Left ventricle myocardium inferior (tissue), 1 donor: ENCODE data around the gene PDE6H. TPM values are rescaled to one million over a fixed set of nuclear protein-coding genes. Genes with fewer than 3 reads are reported as not detected.
A peak's percentile ranks its signal among the peaks of the same experiment; 100 is the strongest.

Experiments used
- DNase-seq: peaks from one replicate; pipeline ENCODE4 v3.0.0-alpha.2; 2020
- H3K27ac ChIP-seq: fragments of 200-600 bp; replicated peaks from 2 replicates; pipeline ENCODE4 v1.8.0; 2021
- H3K27me3 ChIP-seq: fragments of 200-600 bp; 2 replicates; pipeline ENCODE4 v1.8.0; 2021; ENCODE audit warnings: low read depth
- H3K36me3 ChIP-seq: fragments of 200-600 bp; 2 replicates; pipeline ENCODE4 v1.8.0; 2021
- H3K4me1 ChIP-seq: fragments of 200-600 bp; 2 replicates; pipeline ENCODE4 v1.8.0; 2021
- H3K4me3 ChIP-seq: fragments of 200-600 bp; 2 replicates; pipeline ENCODE4 v1.8.0; 2021; ENCODE audit warnings: mild to moderate bottlenecking, moderate library complexity
- H3K9me3 ChIP-seq: fragments of 200-600 bp; replicated peaks from 2 replicates; pipeline ENCODE4 v1.8.0; 2021
- CTCF ChIP-seq: fragments of 200-600 bp; IDR thresholded peaks from 2 replicates; pipeline ENCODE4 v1.8.0; 2021; ENCODE audit warnings: antibody characterized with exemption, mild to moderate bottlenecking, borderline replicate concordance
- intact Hi-C: fragments of 100-400 bp; cut with micrococcal nuclease; formaldehyde crosslinking; loops from one replicate; pipeline ENCODE4 v1.11.0; 2022
- long read RNA-seq: library from polyadenylated mRNA; unstranded; transcript quantifications from one replicate; pipeline ENCODE4 v2.0.0, GENCODE V29; 2021
- total RNA-seq: library from RNA; stranded (reverse); fragmentation: NEBNext Ultra II Directional; extraction: Animal tissue kit (Norgen Biotek cat#: 25700); gene quantifications from one replicate; pipeline ENCODE4 v1.2.1, GENCODE V29; 2021
- donor health status: DM: no; HTN: yes; CAD: no; lungs with severe emphysema.

The PDE6H gene
- not detected for total RNA-seq
- long read RNA-seq: 0 reads

DNA sequence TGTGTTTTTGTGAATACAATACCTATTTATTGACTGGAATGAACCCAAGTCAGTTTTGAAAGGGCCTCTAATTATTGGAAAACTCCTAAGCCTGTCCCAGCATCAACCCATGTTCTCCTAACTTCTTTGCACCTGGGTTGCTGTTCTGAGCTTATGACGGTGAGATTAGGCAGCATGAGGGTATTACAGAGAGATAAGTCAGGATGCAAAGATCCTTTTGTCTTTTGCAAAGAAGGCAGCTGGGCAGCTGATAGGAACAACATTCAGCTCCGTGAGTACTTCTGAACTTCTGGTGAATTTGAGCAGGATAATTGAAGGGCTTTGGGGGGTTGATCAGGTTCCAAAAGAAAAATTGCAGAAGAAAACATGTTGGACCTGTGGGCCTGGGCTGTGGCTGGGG lies at the start of gene PDE6H:
Gene PDE6H, plus strand, starts transcription at position 227 of the 400 bp plus-strand sequence. CDS start 4,971 bp downstream, outside the sequence.
- H3K27me3 ChIP-seq: no peaks in the 10 kb centered on the region
- no peak within 1 kb of the TSS for H3K27ac ChIP-seq
- TF ChIP-seq CTCF: no peak
- DNase-seq: no peak
- intact Hi-C loops: no loop called here
- H3K4me1 ChIP-seq: no peaks in the 10 kb centered on the region
- H3K4me3 ChIP-seq: no peak within 1 kb of the TSS
- H3K9me3 ChIP-seq: no peaks in the 10 kb centered on the region
- H3K36me3 ChIP-seq: no peaks in the 10 kb centered on the region

DNA sequence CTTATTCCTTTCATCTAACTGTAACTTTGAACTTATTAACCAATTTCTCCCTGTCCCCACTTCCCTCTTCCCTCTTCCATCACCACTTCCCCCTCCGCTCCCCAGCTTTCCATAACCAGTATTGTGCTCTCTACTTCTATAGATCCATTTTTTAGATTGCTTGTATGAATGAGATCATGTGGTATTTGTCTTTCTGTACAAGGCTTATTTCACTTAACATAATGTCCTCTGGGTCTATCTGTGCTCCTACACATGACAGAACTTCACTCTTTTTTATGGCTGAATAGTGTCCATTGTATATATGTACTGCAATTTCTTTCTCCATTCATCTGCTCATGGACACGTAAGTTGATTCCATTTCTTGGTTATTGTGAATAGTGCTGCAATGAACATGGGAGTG lies 48.9 kb upstream of the PDE6H start:
- no peak for TF ChIP-seq CTCF
- intact Hi-C loops: no loop called here
- Histone ChIP-seq H3K27me3 (no peaks in the 10 kb centered on the region), H3K36me3 (no peaks in the 10 kb centered on the region), H3K9me3 (no peaks in the 10 kb centered on the region), H3K4me1 (peaks cover 4% of the 10 kb centered on the region), H3K4me3 (no peak overlapping the region), H3K27ac (no peak overlapping the region)
- no peak for DNase-seq

- H3K27ac ChIP-seq: no peak overlapping the region
- H3K4me3 ChIP-seq: no peak overlapping the region
- intact Hi-C loops: no loop called here
- TF ChIP-seq CTCF: no peak
- H3K27me3 ChIP-seq: no peaks in the 10 kb centered on the region
- no peak for DNase-seq
- no peaks in the 10 kb centered on the region for H3K36me3 ChIP-seq
- peaks cover 10% of the 10 kb centered on the region for H3K4me1 ChIP-seq
- H3K9me3 ChIP-seq: no peaks in the 10 kb centered on the region
These were observed 48.3 kb upstream of the PDE6H start for GRCh38 chr12:14924541-14924940.

DNA sequence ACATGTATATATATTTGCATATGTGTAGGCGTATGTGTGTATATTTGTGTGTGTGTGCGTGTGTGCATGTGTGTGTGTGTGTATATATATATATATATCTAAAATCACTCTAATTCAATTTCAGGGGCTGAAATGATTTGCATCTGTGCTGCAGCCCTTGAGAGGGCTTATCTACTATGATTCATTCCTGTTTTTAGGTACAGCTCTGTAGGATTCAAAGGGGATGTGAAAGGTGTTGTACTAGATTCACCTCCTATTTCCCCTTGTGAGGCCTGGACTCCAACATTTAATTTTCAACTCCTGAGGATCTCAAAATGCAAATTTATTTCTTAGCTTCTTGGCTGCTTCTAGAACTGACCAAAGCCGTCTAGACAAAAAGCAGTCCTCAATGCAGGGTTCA lies 45.6 kb upstream of the PDE6H start:
- Histone ChIP-seq H3K4me3 (no peak overlapping the region), H3K27me3 (no peaks in the 10 kb centered on the region), H3K9me3 (no peaks in the 10 kb centered on the region), H3K36me3 (no peaks in the 10 kb centered on the region), H3K4me1 (peaks cover 18% of the 10 kb centered on the region), H3K27ac (no peak overlapping the region)
- no peak for TF ChIP-seq CTCF
- no peak for DNase-seq
- intact Hi-C loops: no loop called here

DNA sequence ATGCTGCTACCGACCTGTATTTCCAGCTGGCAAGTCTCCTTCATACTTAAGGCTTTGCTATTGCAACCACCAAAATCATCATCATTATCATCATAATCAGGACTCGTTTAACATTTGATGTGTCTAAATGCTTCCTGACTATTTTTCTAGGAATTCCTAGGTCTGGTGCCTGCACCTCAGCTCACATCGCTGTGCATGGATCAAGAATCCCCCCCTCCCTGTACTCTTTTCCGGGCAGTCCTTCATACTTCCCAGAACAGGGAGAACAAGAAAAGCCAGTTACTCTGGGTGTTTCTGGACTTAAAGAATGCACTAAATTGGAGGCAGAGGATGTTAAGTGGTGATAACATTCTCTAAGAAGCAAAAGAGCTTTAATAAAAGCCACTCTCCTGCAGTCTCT lies 43.9 kb upstream of the PDE6H start:
- Histone ChIP-seq H3K9me3 (no peaks in the 10 kb centered on the region), H3K36me3 (no peaks in the 10 kb centered on the region), H3K4me1 (peaks cover 18% of the 10 kb centered on the region), H3K27ac (peak overlapping the region; percentile 23), H3K27me3 (no peaks in the 10 kb centered on the region), H3K4me3 (no peak overlapping the region)
- intact Hi-C loops: no loop called here
- no peak for DNase-seq
- no peak for TF ChIP-seq CTCF

- Histone ChIP-seq H3K9me3 (no peaks in the 10 kb centered on the region), H3K36me3 (no peaks in the 10 kb centered on the region), H3K4me3 (no peak overlapping the region), H3K27me3 (no peaks in the 10 kb centered on the region), H3K27ac (no peak overlapping the region), H3K4me1 (peaks cover 18% of the 10 kb centered on the region)
- TF ChIP-seq CTCF: no peak
- DNase-seq: no peak
- intact Hi-C loops: no loop called here
These were observed 42.5 kb upstream of the PDE6H start for GRCh38 chr12:14930299-14930698.
